Measurements from ENCODE around the gene LINGO4. TPM values are rescaled to one million over a fixed set of nuclear protein-coding genes. Genes with fewer than 3 reads are reported as not detected.

Gene LINGO4
- total and polyA plus RNA-seq, 2 of the 13 experiments (the other 11 are each of a cell fraction or from before 2014, with no cell fraction given): 0.02 to 0.05 TPM

- no peak for TF ChIP-seq AFF4 (CRISPR knock-in tag; IDR thresholded peaks at IDR 0.05)
- no peak for TF ChIP-seq CERS6 (CRISPR knock-in tag; IDR thresholded peaks at IDR 0.05)
These were observed 29.0 kb upstream of the LINGO4 start (continued) for GRCh38 chr1:151834239-151834638.

- Histone ChIP-seq H3K36me3 (replicated peaks in 1 of 2; ENCODE audit: control insufficient read depth in 1 of 2, insufficient read depth in 2 of 2, low read length in 2 of 2) (no peaks in the 10 kb centered on the region), H3K4me3 (replicated peaks in 1 of 3; ENCODE audit: insufficient read depth in 1 of 3, low read depth in 2 of 3, low read length in 3 of 3) (peak overlapping the region in 1 of 3 experiments; percentile 83; a peak in 1 of 6 replicates), H3K4me2 (ENCODE audit: low read depth, low read length) (peak overlapping the region; percentile 100), H3K4me1 (ENCODE audit: insufficient read depth, low read length) (peaks cover 78% of the 10 kb centered on the region), H3K9me3 (ENCODE audit: low read length) (no peaks in the 10 kb centered on the region), H3K27me3 (ENCODE audit: control insufficient read depth in 1 of 2, insufficient read depth in 2 of 2, low read length in 2 of 2) (no peaks in the 10 kb centered on the region; a peak in 2 of 5 replicates), H2AFZ (ENCODE audit: low read length) (no peak overlapping the region), H3K27ac (ENCODE audit: extremely low read length, insufficient read depth, low read length) (peak overlapping the region; percentile 51), H3K9ac (ENCODE audit: insufficient read depth, low read depth, low read length) (peak overlapping the region; percentile 74), H4K20me1 (ENCODE audit: insufficient read depth, low read length) (no peaks in the 10 kb centered on the region), H3K79me2 (ENCODE audit: insufficient read depth, low read length) (no peaks in the 10 kb centered on the region)
- ATAC-seq: no peak
- no peak for DNase-seq (ENCODE audit: low spot score)
- POLR2A ChIA-PET: interaction anchor here (0.9 to 1.6 kb wide), 5 partner anchors 8 to 70 kb away, joined by 3 to 5 read pairs (median 3); partner anchors contain the start of genes MRPL9 and TDRKH
- no peak for FAIRE-seq
- intact Hi-C loops (cut with micrococcal nuclease; ENCODE audit: unreplicated experiment) (loop anchor here (5.0 to 10.0 kb wide), 4 partner anchors 41 to 389 kb away; partner anchors contain the start of genes MRPL9, TDRKH and TUFT1), in situ Hi-C loops (cut with HindIII; ENCODE audit: extremely low pct_ligation_motif_present, low pct_unique_long_range_greater_than_20kb) (loop anchor here (10.0 kb wide), 2 partner anchors 119 to 239 kb away; partner anchors contain the start of gene CELF3)
- no TSS peak for BruUV-seq (replicated peaks)
- 59% methylated on average over 8 of the region's 8 CpGs for WGBS (ENCODE audit: low lambda C conversion rate)
- TF ChIP-seq ZNF263 (CRISPR knock-in tag; IDR thresholded peaks at IDR 0.05) (peak; percentile 58), PPARG (CRISPR knock-in tag; conservative IDR thresholded peaks at IDR 0.05) (no peak)
- CTCF ChIA-PET (ENCODE audit: low intra/inter-chr PET ratio, low total read pairs): no interaction called here
These were observed 28.1 kb upstream of the LINGO4 start for GRCh38 chr1:151833172-151833900.

Data from HepG2 (cell line).